Kidney (tissue), 14 donors: ENCODE results near the gene TPST2. TPM values are rescaled to one million over a fixed set of nuclear protein-coding genes. Genes with fewer than 3 reads are reported as not detected.

Experiments
- DNase-seq, 5 donors: peaks; one replicate each; pipeline ENCODE4 v3.0.0-alpha.2; 2013 to 2020
- FAIRE-seq: peaks from 2 replicates; lab custom pipeline; 2012; peaks lifted over from hg19 to GRCh38; lab: Jason Lieb, UNC
- H3K27ac ChIP-seq, 2 donors: one replicate each; pipeline ENCODE4 v1.7.0; 2013; ENCODE audit warnings: low read depth in 2 of 2, low read length in 2 of 2, inconsistent platforms in 1 of 2
- H3K27me3 ChIP-seq: one replicate; pipeline ENCODE4 v1.7.1; 2013; ENCODE audit warnings: low read length, inconsistent platforms; ENCODE audit not compliant: control insufficient read depth, insufficient read depth
- H3K36me3 ChIP-seq, 3 donors: one replicate each; pipeline versions ENCODE4 v1.7.0 to v1.7.1; 2013; ENCODE audit warnings: low read length in 3 of 3, control low read depth in 1 of 3, inconsistent platforms in 1 of 3; ENCODE audit not compliant: insufficient read depth in 3 of 3, control insufficient read depth in 2 of 3
- H3K4me1 ChIP-seq, 3 donors: one replicate each; pipeline versions ENCODE4 v1.7.0 to v1.7.1; 2013; ENCODE audit warnings: low read length in 3 of 3, inconsistent platforms in 1 of 3, low read depth in 1 of 3; ENCODE audit not compliant: control insufficient read depth in 2 of 3, insufficient read depth in 2 of 3
- H3K4me3 ChIP-seq, 3 donors: one replicate each; pipeline versions ENCODE4 v1.7.0 to v1.8.1; 2013; ENCODE audit warnings: low read length in 3 of 3, control low read depth in 1 of 3, inconsistent platforms in 1 of 3
- H3K9ac ChIP-seq, 3 donors: one replicate each; pipeline versions ENCODE4 v1.7.0 to v1.7.1; 2013; ENCODE audit warnings: low read length in 3 of 3, control low read depth in 1 of 3, inconsistent platforms in 1 of 3
- H3K9me3 ChIP-seq, 3 donors: one replicate each; pipeline versions ENCODE4 v1.7.0 to v1.7.1; 2013; ENCODE audit warnings: low read length in 3 of 3, control low read depth in 1 of 3, inconsistent platforms in 1 of 3; ENCODE audit not compliant: control insufficient read depth in 2 of 3, insufficient read depth in 1 of 3
- CTCF ChIP-seq: IDR thresholded peaks from 3 replicates; pipeline ENCODE4 v1.5.1; 2012; ENCODE audit warnings: mild to moderate bottlenecking, moderate library complexity, borderline replicate concordance; ENCODE audit not compliant: insufficient read depth; ENCODE audit errors: extremely low read depth
- intact Hi-C: fragments of 100-400 bp; cut with DNase I; formaldehyde crosslinking; loops from one replicate; pipeline ENCODE4 v1.11.1; 2022
- polyA plus RNA-seq: library from polyadenylated mRNA; stranded (reverse); fragments of 350-450 nt; fragmentation: Illumina TruSeq; extraction: RNeasy Lipid Tissue Mini Kit (QIAGEN cat#74804); gene quantifications from one replicate; pipeline ENCODE4 v1.2.3, GENCODE V29; 2014; ENCODE audit warnings: low read depth, low replicate concordance; ENCODE audit not compliant: insufficient read depth
- total RNA-seq: library from RNA; stranded (reverse); fragmentation: NEBNext Ultra II Directional; extraction: Animal tissue kit (Norgen Biotek cat#: 25700); gene quantifications from one replicate; pipeline ENCODE4 v1.2.1, GENCODE V29; 2021
- donor health status: control.
- donor health status: control.
- donor health status: control.
- donor health status: control.
- donor health status: control.
- donor health status: DM: yes; HTN: yes; CAD: no.
- donor health status: Normal renal cell carcinoma (clear cell type).

TPST2 gene
- total and polyA plus RNA-seq, 2 donors from 2014 or later = 40.3 to 48.7 TPM

GRCh38 chr22:26634189-26634588 is 44.3 kb upstream of the TPST2 start:
- no peaks in the 10 kb centered on the region for H3K9me3 ChIP-seq
- FAIRE-seq = no peak
- no peak overlapping the region for H3K27ac ChIP-seq
- DNase-seq = no peak
- intact Hi-C loops = no loop called here
- H3K9ac ChIP-seq = no peak overlapping the region
- no peak for TF ChIP-seq CTCF
- H3K36me3 ChIP-seq = no peaks in the 10 kb centered on the region
- no peaks in the 10 kb centered on the region for H3K27me3 ChIP-seq
- H3K4me3 ChIP-seq = no peak overlapping the region
- no peaks in the 10 kb centered on the region for H3K4me1 ChIP-seq

GRCh38 chr22:26632422-26633155 is 42.7 kb upstream of the TPST2 start:
- no peak overlapping the region for H3K4me3 ChIP-seq
- H3K36me3 ChIP-seq = no peaks in the 10 kb centered on the region
- DNase-seq = no peak
- no peaks in the 10 kb centered on the region for H3K4me1 ChIP-seq
- H3K27ac ChIP-seq = peak overlapping the region in 1 of 2 donors; percentile 41
- H3K9ac ChIP-seq = no peak overlapping the region
- no peak for FAIRE-seq
- H3K27me3 ChIP-seq = no peaks in the 10 kb centered on the region
- H3K9me3 ChIP-seq = no peaks in the 10 kb centered on the region
- no peak for TF ChIP-seq CTCF
- intact Hi-C loops = no loop called here

DNA sequence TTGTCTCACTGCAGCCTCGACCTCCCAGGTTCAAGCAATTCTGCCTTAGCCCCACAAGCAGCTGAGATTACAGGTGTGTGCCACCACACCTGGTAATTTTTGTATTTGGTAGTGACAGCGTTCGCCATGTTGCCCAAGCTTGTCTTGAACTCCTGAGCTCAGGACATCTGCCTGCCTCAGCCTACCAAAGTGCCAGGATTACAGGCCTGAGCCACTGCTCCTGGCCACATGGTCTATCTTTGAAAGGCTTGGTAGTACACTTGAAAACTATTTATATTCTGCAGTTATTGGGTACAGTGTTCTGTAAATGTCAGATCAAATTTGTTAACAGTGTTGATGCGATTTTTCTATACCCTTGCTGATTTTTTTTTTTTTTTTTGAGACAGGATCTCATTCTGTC is 41.4 kb upstream of the TPST2 start:
- FAIRE-seq (no peak), DNase-seq (no peak)
- Histone ChIP-seq H3K9me3 (no peaks in the 10 kb centered on the region), H3K27ac (no peak overlapping the region), H3K4me1 (no peaks in the 10 kb centered on the region), H3K4me3 (no peak overlapping the region), H3K9ac (no peak overlapping the region), H3K36me3 (no peaks in the 10 kb centered on the region), H3K27me3 (no peaks in the 10 kb centered on the region)
- no peak for TF ChIP-seq CTCF
- intact Hi-C loops = no loop called here
